DMS 273 (cell line): ENCODE results near the gene DIP2B.

Source experiments
- DNase-seq: peaks from one replicate; lab custom pipeline; 2025; ENCODE audit not compliant: unreplicated experiment; lab: John Stamatoyannopoulos, UW

The DIP2B gene

GRCh38 chr12:50725011-50725942, 220.5 kb downstream of the DIP2B start:
- no peak for DNase-seq

GRCh38 chr12:50727466-50727865, 222.7 kb downstream of the DIP2B start:
- DNase-seq, result no peak

- no peak for DNase-seq
Observed at GRCh38 chr12:50728417-50728816, 223.6 kb downstream of the DIP2B start.

GRCh38 chr12:50728841-50729240, 224.1 kb downstream of the DIP2B start:
- DNase-seq, result no peak

- DNase-seq, result no peak
Observed at GRCh38 chr12:50732591-50732990, 227.8 kb downstream of the DIP2B start.

GRCh38 chr12:50733706-50734105, 228.9 kb downstream of the DIP2B start:
- DNase-seq, result no peak

GRCh38 chr12:50734409-50735263, 229.9 kb downstream of the DIP2B start:
- DNase-seq, result peak; percentile 47

- DNase-seq, result no peak
Observed at GRCh38 chr12:50739611-50740010, 234.8 kb downstream of the DIP2B start.

GRCh38 chr12:50740307-50740706, 235.5 kb downstream of the DIP2B start:
- DNase-seq, result no peak

GRCh38 chr12:50742776-50743175, 238.0 kb downstream of the DIP2B start:
- DNase-seq, result no peak

GRCh38 chr12:50745861-50746260, 241.1 kb downstream of the DIP2B start:
- DNase-seq, result no peak

- DNase-seq, result no peak
Observed at GRCh38 chr12:50746431-50746830, 241.6 kb downstream of the DIP2B start.

GRCh38 chr12:50747817-50748216, 243.0 kb downstream of the DIP2B start:
- no peak for DNase-seq

GRCh38 chr12:50749459-50749882, 244.7 kb downstream of the DIP2B start:
- no peak for DNase-seq

- no peak for DNase-seq
Observed at GRCh38 chr12:50750366-50750765, 245.6 kb downstream of the DIP2B start.

- no peak for DNase-seq
Observed at GRCh38 chr12:50751948-50752721, 247.3 kb downstream of the DIP2B start.

GRCh38 chr12:50753232-50753769, 248.5 kb downstream of the DIP2B start:
- no peak for DNase-seq

GRCh38 chr12:50763639-50764285, 259.0 kb downstream of the DIP2B start, which contains the start of gene ATF1:
TSS of gene ATF1 (plus strand) at chr12:50764101. CDS start at chr12:50780146, 16,045 bp downstream.
- peak; percentile 94 for DNase-seq

GRCh38 chr12:50764286-50765094, 259.7 kb downstream of the DIP2B start:
- DNase-seq, result peak; percentile 76
